GM21447 (cell line): ENCODE data around the gene MFSD2A.
"Not testable (repeated sequence)": the region's sequence is repeated elsewhere in the genome, so short reads cannot be mapped to it uniquely, and the experiment has no call there.

Source experiments
- ATAC-seq: cut with Tn5 transposase; IDR thresholded peaks from one replicate; pipeline ENCODE4 v1.9.1; 2021; ENCODE audit not compliant: unreplicated experiment

MFSD2A gene

GRCh38 chr1:39964552-39964951, 9.6 kb downstream of the MFSD2A start:
- ATAC-seq: no peak

- no peak for ATAC-seq
These were observed 10.1 kb downstream of the MFSD2A start for GRCh38 chr1:39965044-39965443.

- ATAC-seq: no peak
These were observed 14.1 kb downstream of the MFSD2A start for GRCh38 chr1:39969048-39969447.

GRCh38 chr1:39969531-39970270, 14.8 kb downstream of the MFSD2A start:
- no peak for ATAC-seq

- ATAC-seq: no peak
These were observed 15.3 kb downstream of the MFSD2A start for GRCh38 chr1:39970274-39970673.

GRCh38 chr1:39971138-39971537, 16.2 kb downstream of the MFSD2A start:
- no peak for ATAC-seq

- ATAC-seq: no peak
These were observed 18.7 kb downstream of the MFSD2A start for GRCh38 chr1:39973503-39974135.

- no peak for ATAC-seq
These were observed 21.8 kb downstream of the MFSD2A start for GRCh38 chr1:39976732-39977131.

- ATAC-seq: no peak
These were observed 22.3 kb downstream of the MFSD2A start for GRCh38 chr1:39977202-39977601.

GRCh38 chr1:39979654-39980053, 24.7 kb downstream of the MFSD2A start:
- ATAC-seq: no peak

- ATAC-seq: no peak
These were observed 25.8 kb downstream of the MFSD2A start for GRCh38 chr1:39980555-39981313.

- ATAC-seq: no peak
These were observed 26.4 kb downstream of the MFSD2A start for GRCh38 chr1:39981385-39981784.

GRCh38 chr1:39981945-39982344, 27.0 kb downstream of the MFSD2A start:
- ATAC-seq: no peak

- ATAC-seq: not testable (repeated sequence)
These were observed 29.5 kb downstream of the MFSD2A start for GRCh38 chr1:39984480-39984879.

- ATAC-seq: no peak
These were observed 30.0 kb downstream of the MFSD2A start for GRCh38 chr1:39984951-39985350.

GRCh38 chr1:39987869-39988268, 32.9 kb downstream of the MFSD2A start:
- ATAC-seq: no peak

GRCh38 chr1:39988618-39989343, 33.8 kb downstream of the MFSD2A start:
- no peak for ATAC-seq

- ATAC-seq: no peak
These were observed 35.5 kb downstream of the MFSD2A start for GRCh38 chr1:39990428-39990827.

GRCh38 chr1:39992234-39992633, 37.3 kb downstream of the MFSD2A start:
- no peak for ATAC-seq

GRCh38 chr1:39992888-39993287, 37.9 kb downstream of the MFSD2A start:
- ATAC-seq: no peak

- ATAC-seq: peak; percentile 78
These were observed 41.0 kb downstream of the MFSD2A start for GRCh38 chr1:39995973-39996393.
